NCI-H446 treated with DMSO at 0.1 percent for 48 hours (cell line): Measurements from ENCODE around the gene USP54.
"Not testable (repeated sequence)": the region's sequence is repeated elsewhere in the genome, so short reads cannot be mapped to it uniquely, and the experiment has no call there.

Experiments
- DNase-seq: peaks from one replicate; lab custom pipeline; 2025; lab: John Stamatoyannopoulos, UW

The USP54 gene, protein sequence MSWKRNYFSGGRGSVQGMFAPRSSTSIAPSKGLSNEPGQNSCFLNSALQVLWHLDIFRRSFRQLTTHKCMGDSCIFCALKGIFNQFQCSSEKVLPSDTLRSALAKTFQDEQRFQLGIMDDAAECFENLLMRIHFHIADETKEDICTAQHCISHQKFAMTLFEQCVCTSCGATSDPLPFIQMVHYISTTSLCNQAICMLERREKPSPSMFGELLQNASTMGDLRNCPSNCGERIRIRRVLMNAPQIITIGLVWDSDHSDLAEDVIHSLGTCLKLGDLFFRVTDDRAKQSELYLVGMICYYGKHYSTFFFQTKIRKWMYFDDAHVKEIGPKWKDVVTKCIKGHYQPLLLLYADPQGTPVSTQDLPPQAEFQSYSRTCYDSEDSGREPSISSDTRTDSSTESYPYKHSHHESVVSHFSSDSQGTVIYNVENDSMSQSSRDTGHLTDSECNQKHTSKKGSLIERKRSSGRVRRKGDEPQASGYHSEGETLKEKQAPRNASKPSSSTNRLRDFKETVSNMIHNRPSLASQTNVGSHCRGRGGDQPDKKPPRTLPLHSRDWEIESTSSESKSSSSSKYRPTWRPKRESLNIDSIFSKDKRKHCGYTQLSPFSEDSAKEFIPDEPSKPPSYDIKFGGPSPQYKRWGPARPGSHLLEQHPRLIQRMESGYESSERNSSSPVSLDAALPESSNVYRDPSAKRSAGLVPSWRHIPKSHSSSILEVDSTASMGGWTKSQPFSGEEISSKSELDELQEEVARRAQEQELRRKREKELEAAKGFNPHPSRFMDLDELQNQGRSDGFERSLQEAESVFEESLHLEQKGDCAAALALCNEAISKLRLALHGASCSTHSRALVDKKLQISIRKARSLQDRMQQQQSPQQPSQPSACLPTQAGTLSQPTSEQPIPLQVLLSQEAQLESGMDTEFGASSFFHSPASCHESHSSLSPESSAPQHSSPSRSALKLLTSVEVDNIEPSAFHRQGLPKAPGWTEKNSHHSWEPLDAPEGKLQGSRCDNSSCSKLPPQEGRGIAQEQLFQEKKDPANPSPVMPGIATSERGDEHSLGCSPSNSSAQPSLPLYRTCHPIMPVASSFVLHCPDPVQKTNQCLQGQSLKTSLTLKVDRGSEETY (N-terminal part only)

GRCh38 chr10:73590881-73591799 lies at the start of gene USP54:
Gene USP54, minus strand, starts transcription at chr10:73591342. Its CDS starts 15,684 bp downstream, at chr10:73575658.
- DNase-seq = no peak

- DNase-seq = no peak
Measured at GRCh38 chr10:73639286-73639685, 48.1 kb upstream of the USP54 start.

- no peak for DNase-seq
Measured at GRCh38 chr10:73635781-73636180, 44.6 kb upstream of the USP54 start.

DNA sequence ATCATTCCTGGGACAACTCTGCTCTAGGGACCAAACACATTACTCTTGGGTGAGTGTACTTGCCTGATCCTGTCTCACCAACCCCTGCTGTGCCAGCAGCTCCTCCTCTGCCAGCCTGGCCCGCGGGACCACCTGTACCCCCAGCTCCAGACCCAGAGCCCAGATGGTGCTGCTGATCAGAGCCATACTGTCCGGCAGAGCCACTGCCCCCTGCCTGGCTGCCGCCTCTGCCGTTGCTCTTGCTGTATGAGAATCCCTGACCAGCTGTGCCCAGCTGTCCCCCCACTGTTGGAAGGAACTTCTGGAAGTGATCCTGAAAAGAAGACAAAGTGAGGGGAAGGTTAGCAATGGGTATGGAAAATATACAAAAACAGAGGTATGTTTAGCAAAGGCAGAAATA lies 43.3 kb upstream of the USP54 start:
- no peak for DNase-seq

DNA sequence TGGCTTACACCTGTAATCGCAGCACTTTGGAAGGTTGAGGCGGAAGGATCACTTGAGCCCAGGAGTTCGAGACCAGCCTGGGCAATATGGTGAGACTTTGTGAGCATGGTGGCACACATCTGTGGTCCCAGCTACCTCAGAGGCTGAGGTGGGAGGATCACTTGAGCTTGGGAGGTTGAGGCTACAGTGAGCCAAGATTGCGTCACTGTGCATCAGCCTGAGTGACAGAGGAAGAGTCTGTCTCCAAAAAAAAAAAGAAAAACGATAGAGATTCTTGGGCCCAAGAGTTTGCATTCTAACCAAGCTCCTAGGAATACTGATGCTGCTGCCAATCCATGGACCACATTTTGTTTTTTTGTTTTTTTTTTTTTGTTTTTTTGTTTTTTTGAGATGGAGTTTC lies 38.0 kb upstream of the USP54 start:
- DNase-seq = no peak

- no peak for DNase-seq
Measured at GRCh38 chr10:73628405-73628804, 37.3 kb upstream of the USP54 start.

DNA sequence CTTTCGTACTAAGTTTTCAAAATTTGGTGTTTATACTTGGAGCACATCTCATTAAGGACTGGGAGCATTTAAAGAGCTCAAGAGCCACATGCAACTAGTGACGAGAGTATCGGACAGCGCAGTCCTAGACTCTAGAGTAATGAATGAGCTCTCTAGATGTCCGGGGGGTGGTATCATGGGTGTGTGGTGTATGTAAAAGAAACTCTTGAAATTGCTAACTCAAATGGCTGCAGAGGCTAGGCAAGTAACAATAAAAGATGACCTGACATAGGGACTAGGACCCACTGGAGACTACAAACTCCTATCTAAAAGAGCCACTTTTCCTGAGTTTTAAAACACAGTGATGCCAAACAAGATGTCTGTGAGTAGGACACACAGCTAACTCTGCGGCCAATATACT lies 36.2 kb upstream of the USP54 start:
- DNase-seq = no peak

DNA sequence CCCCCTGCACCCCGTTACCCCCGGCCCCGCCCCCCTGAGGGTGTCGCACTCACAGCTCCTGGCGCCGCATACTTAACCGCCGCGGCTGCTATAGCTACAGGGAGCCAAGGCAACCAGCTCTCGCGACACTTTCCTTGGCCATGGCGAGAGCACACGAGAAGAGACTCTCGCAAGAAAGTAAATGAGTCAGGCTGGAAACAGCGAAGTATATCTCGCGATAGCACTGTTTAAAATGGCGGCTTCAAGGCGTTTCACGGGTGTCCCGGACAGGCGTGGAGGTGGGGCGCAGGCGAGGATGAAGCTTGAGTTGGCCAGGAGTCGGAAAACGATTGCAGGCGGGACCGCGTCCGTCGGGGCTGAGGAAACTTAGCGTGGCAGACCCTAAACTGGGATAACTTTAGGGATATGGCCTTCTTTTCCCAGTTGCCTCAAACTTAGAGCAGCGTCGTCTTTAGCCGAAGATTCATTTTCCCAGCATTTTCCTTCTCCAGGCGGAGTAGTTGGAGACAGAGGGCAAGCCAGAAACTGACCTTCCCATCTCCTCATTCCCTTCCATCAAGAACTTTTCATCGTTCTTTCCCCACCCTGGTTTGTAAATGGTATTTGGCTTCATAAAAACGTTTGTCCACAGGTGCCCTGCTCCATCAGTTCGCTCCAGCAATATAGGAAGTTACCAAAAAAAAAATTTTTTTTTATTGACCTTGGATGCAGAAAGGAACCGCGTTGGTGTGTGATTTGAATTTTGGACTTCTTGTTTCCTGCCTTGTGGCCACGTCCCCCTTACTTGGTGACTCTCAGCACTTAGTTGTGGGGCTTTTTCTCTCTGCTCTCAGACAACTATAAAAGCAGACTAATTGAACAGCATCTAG lies 35.0 kb upstream of the USP54 start:
- peak; percentile 89 for DNase-seq

DNA sequence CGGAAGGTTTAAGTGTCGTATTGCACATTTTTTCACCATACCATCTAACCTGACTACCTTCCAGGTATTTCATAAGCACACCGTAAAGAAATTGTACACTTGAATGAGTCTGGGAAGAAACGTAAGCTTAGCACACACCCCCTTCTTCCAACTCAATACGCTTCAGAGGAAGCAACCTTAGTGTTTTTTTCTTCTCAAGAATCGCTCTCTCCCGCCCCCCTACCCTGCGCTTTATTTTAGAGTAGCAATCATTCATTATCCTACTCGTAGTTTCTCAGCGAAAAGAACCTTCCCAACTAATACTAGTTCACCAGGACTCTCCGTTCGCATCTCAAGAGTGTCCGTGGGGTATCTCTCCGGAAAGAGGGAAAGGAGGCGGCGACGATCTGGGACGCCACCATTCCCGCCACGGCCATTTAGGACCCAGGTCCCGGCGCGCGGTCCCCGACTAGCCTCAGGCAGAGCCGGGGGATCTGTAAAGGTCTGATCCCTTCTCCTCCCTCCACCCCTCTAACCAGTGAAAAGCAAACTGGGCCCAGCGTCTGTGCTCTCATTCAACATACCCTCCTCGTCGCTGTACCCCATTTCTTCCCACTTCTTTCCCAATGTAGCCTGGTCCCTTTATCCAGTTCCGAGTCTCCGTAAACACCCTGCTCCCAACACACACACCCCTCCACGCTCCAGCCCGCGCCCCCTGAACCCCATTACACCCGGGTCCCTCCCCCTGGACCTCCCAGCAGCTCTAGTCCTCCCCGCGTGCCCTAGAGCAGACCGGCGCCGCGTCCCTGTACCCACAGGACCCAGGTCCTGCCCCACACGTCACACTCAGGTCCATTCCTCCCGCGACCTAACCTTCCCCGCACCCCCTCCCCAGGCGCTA lies 34.1 kb upstream of the USP54 start:
- no peak for DNase-seq

GRCh38 chr10:73623056-73623455 lies 31.9 kb upstream of the USP54 start:
- no peak for DNase-seq

DNA sequence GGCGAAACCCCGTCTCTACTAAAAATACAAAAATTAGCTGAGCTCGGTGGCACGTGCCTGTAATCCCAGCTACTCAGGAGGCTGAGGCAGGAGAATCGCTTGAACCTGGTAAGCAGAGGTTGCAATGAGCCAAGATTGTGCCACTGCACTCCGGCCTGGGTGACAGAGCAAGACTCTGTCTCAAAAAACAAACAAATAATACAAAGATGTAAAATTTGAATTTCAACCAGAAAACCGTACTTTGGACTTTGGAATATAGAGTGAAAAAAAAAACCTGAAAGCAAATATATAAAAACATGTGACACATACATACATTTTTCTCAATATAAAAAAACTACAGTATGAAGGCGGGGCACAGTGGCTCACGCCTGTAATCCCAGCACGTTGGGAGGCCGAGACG lies 29.8 kb upstream of the USP54 start:
- DNase-seq = not testable (repeated sequence)

DNA sequence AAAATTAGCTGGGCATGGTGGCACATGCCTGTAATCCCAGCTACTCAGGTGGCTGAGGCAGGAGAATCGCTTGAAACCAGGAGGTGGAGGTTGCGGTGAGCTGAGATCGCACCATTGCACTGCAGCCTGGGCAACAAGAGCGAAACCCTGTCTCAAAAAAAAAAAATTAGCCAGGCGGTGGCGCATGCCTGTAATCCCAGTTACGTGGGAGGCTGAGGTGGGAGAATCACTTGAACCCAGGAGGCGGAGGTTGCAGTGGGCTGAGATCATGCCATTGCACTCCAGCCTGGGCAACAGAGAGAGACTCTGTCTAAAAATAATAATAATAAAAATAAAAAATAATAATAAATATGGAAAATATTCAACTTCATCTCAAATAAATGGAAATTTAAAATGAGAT lies 26.0 kb upstream of the USP54 start:
- DNase-seq = not testable (repeated sequence)

GRCh38 chr10:73614720-73615119 lies 23.6 kb upstream of the USP54 start:
- DNase-seq = no peak

DNA sequence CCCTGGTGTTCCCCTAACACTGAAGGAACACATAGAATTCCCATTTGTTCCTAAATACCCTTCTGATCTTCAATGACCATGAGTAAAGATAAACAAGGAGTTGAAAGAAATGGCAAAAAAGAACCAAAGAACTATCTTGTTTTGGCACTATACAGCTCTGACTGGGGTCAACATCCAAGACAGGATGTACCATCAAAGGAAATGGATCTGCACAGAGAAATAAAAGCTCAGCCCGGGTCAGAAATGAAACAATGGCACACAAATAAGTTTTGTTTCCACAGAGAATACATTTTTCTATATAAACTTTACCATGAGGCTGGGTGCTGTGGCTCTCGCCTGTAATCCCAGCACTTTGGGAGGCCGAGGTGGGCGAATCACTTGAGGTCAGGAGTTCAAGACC lies 18.0 kb upstream of the USP54 start:
- DNase-seq = no peak

DNA sequence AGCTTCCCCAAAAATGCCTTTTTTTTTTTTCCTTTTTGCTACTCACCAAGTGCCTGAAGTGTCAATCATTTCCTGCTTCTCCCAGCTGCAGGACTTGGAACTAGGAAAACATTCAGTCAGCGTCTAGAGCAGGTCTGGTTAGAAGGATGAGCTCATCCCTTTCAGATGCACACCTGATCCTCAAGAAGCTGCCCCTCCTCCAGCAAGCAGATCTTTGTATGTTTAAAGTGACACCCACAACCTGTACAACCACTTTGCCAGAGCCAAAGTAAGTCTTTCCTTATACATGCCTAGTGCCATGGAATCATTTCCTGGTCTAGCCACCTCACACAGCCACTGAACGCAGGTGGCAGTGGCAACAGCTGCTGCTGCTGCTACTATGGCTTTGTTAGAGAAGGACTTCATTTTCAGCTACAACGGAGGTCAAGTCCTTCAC lies 10.4 kb upstream of the USP54 start:
- DNase-seq = no peak

DNA sequence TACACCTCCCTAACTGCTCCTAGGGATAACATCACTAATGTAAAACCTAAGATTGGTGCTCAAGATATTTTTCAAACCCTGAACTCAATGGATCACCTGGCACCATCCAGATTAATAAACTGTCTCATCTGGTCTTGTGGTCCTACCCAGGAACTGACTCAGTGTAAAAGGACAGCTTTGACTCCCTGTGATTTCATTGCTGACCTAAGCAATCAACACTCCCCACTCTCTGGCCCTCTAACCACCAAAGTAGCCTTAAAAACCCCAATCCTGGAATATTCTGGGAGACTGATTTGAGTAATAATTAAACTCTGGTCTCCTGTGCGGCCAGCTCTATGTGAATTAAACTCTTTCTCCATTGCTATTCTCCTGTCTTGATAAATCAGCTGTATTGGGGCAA lies 6.2 kb upstream of the USP54 start:
- DNase-seq = no peak

- DNase-seq = no peak
Measured at GRCh38 chr10:73593812-73594211, 2.7 kb upstream of the USP54 start.

DNA sequence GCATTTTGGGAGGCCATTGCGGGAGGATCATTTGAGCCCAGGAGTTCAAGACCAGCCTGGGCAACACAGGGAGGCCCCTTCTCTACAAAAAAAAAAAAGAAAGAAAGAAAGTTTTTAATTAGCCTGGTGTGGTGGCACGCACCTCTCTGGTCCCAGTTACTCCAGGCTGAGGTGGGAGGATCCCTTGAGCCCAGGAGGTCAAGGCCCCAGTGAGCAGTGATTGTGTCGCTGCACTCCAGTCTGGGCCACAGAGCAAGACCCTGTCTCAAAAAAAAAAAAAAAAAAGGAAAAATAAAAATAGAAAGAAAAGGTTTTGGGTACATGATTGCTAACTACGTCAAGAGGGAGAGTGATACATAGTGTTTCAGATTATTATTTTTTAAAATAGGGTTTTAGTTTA lies 2.0 kb upstream of the USP54 start:
- DNase-seq = no peak

GRCh38 chr10:73591935-73592699 lies 975 bp upstream of the USP54 start:
- DNase-seq = no peak
